Trophoblast cell (in vitro differentiated cells and primary cell): ENCODE data around the gene LRRTM4.
"Not testable (repeated sequence)": the region's sequence is repeated elsewhere in the genome, so short reads cannot be mapped to it uniquely, and the experiment has no call there.

Source experiments
- DNase-seq, 2 donors: peaks; one replicate each; pipeline ENCODE4 v3.0.0-alpha.2; 2016
- H2AFZ ChIP-seq: 2 replicates; pipeline ENCODE4 v1.6.1; 2013; ENCODE audit warnings: low read length, moderate library complexity, mild to moderate bottlenecking; ENCODE audit not compliant: insufficient read depth, poor library complexity
- H2AK5ac ChIP-seq: 2 replicates; pipeline ENCODE4 v1.6.1; 2013; ENCODE audit warnings: mild to moderate bottlenecking, low read length
- H2BK120ac ChIP-seq: 2 replicates; pipeline ENCODE4 v1.6.1; 2013; ENCODE audit warnings: low read length, mild to moderate bottlenecking, moderate library complexity; ENCODE audit not compliant: insufficient read depth, poor library complexity
- H2BK12ac ChIP-seq: 2 replicates; pipeline ENCODE4 v1.6.1; 2013; ENCODE audit warnings: mild to moderate bottlenecking, low read length, moderate library complexity
- H2BK5ac ChIP-seq: 2 replicates; pipeline ENCODE4 v1.6.1; 2013; ENCODE audit warnings: low read length, low read depth, moderate library complexity, mild to moderate bottlenecking; ENCODE audit not compliant: poor library complexity
- H3K14ac ChIP-seq: 2 replicates; pipeline ENCODE4 v1.6.1; 2013; ENCODE audit warnings: mild to moderate bottlenecking, low read length
- H3K18ac ChIP-seq: 2 replicates; pipeline ENCODE4 v1.6.1; 2013; ENCODE audit warnings: mild to moderate bottlenecking, low read length
- H3K23ac ChIP-seq: 2 replicates; pipeline ENCODE4 v1.6.1; 2013; ENCODE audit warnings: low read length
- H3K27ac ChIP-seq: 2 replicates; pipeline ENCODE4 v1.5.1; 2013; ENCODE audit warnings: low read depth, mild to moderate bottlenecking, inconsistent platforms, low read length, moderate library complexity
- H3K27me3 ChIP-seq: 2 replicates; pipeline ENCODE4 v1.6.1; 2013; ENCODE audit warnings: inconsistent platforms, mild to moderate bottlenecking, low read length, moderate library complexity; ENCODE audit not compliant: insufficient read depth
- H3K36me3 ChIP-seq, 2 experiments: 1 replicate in 1 of 2; 2 replicates in 1 of 2; pipeline ENCODE4 v1.6.1; 2013; ENCODE audit warnings: low read length in 2 of 2, mild to moderate bottlenecking in 2 of 2, moderate library complexity in 1 of 2; ENCODE audit not compliant: insufficient read depth in 2 of 2, control insufficient read depth in 1 of 2
- H3K4ac ChIP-seq: 2 replicates; pipeline ENCODE4 v1.6.1; 2013; ENCODE audit warnings: low read depth, mild to moderate bottlenecking, low read length, moderate library complexity
- H3K4me1 ChIP-seq, 2 experiments: 1 replicate in 1 of 2; 2 replicates in 1 of 2; pipeline ENCODE4 v1.6.1; 2013; ENCODE audit warnings: low read length in 2 of 2, mild to moderate bottlenecking in 2 of 2, moderate library complexity in 1 of 2; ENCODE audit not compliant: insufficient read depth in 2 of 2, control insufficient read depth in 1 of 2
- H3K4me2 ChIP-seq: 2 replicates; pipeline ENCODE4 v1.6.1; 2013; ENCODE audit warnings: inconsistent platforms, mild to moderate bottlenecking, low read length, moderate library complexity
- H3K4me3 ChIP-seq: 2 replicates; pipeline ENCODE4 v1.5.1; 2013; ENCODE audit warnings: mild to moderate bottlenecking, low read depth, low read length, inconsistent platforms
- H3K79me1 ChIP-seq: one replicate; pipeline ENCODE4 v1.6.1; 2013; ENCODE audit warnings: low read length
- H3K79me2 ChIP-seq: 2 replicates; pipeline ENCODE4 v1.6.1; 2013; ENCODE audit warnings: low read length, mild to moderate bottlenecking; ENCODE audit not compliant: control insufficient read depth, insufficient read depth, poor library complexity
- H3K9ac ChIP-seq: 2 replicates; pipeline ENCODE4 v1.6.1; 2013; ENCODE audit warnings: mild to moderate bottlenecking, low read length
- H3K9me3 ChIP-seq: 2 replicates; pipeline ENCODE4 v1.6.1; 2013; ENCODE audit warnings: low read depth, mild to moderate bottlenecking, control low read depth, inconsistent platforms, low read length; ENCODE audit not compliant: insufficient read depth
- H4K12ac ChIP-seq: 2 replicates; pipeline ENCODE4 v1.6.1; 2013; ENCODE audit warnings: low read depth, mild to moderate bottlenecking, low read length, moderate library complexity
- H4K8ac ChIP-seq: 2 replicates; pipeline ENCODE4 v1.6.1; 2013; ENCODE audit warnings: low read depth, mild to moderate bottlenecking, low read length, moderate library complexity
- H4K91ac ChIP-seq: one replicate; pipeline ENCODE4 v1.6.1; 2013; ENCODE audit warnings: low read depth, mild to moderate bottlenecking, low read length, moderate library complexity
- WGBS: extraction: QIAGEN DNeasy Blood & Tissue Kit; methylation state at CpG from one replicate; pipeline ENCODE4 v1.1.7; 2013; ENCODE audit warnings: missing lambda C conversion rate; ENCODE audit not compliant: insufficient read length, insufficient coverage; ENCODE audit errors: extremely low coverage; 5-methylcytosine and 5-hydroxymethylcytosine counted together

Gene LRRTM4

GRCh38 chr2:77164021-77164420, 358.2 kb downstream of the LRRTM4 start:
- H2AK5ac ChIP-seq, DNase-seq, H3K27me3 ChIP-seq: not testable (repeated sequence)

GRCh38 chr2:77161009-77161408, 361.2 kb downstream of the LRRTM4 start:
- H3K4me2 ChIP-seq = no peak overlapping the region
- H4K12ac ChIP-seq = no peak overlapping the region
- no peak overlapping the region for H4K8ac ChIP-seq
- H3K4me3 ChIP-seq = no peak overlapping the region
- no peak overlapping the region for H3K4ac ChIP-seq
- H3K79me1 ChIP-seq = no peaks in the 10 kb centered on the region
- H3K27ac ChIP-seq = no peak overlapping the region
- H2BK120ac ChIP-seq = no peak overlapping the region
- peak; percentile 18 to 27 for DNase-seq
- no peaks in the 10 kb centered on the region for H3K9me3 ChIP-seq
- WGBS = no CpG with 5 or more reads among the region's 5 CpGs
- H3K23ac ChIP-seq = no peak overlapping the region
- H3K27me3 ChIP-seq = no peaks in the 10 kb centered on the region
- no peaks in the 10 kb centered on the region for H3K36me3 ChIP-seq
- no peak overlapping the region for H2BK5ac ChIP-seq
- H3K4me1 ChIP-seq = no peaks in the 10 kb centered on the region
- H3K18ac ChIP-seq = no peak overlapping the region
- H3K14ac ChIP-seq = no peak overlapping the region
- no peak overlapping the region for H2AK5ac ChIP-seq
- no peak overlapping the region for H4K91ac ChIP-seq
- H3K79me2 ChIP-seq = no peaks in the 10 kb centered on the region
- H2BK12ac ChIP-seq = no peak overlapping the region
- H2AFZ ChIP-seq = no peak overlapping the region
- H3K9ac ChIP-seq = no peak overlapping the region

More at GRCh38 chr2:77164021-77164420, 358.2 kb downstream of the LRRTM4 start:
- not testable (repeated sequence) for H3K14ac ChIP-seq, H3K79me2 ChIP-seq, H3K18ac ChIP-seq, H3K4me3 ChIP-seq, H4K12ac ChIP-seq, H2BK12ac ChIP-seq, H3K23ac ChIP-seq, H3K9ac ChIP-seq, H3K27ac ChIP-seq, H3K79me1 ChIP-seq, H4K91ac ChIP-seq, H2BK5ac ChIP-seq, H3K4ac ChIP-seq, H3K4me1 ChIP-seq, H3K36me3 ChIP-seq, H2AFZ ChIP-seq, H4K8ac ChIP-seq, H3K9me3 ChIP-seq, H3K4me2 ChIP-seq, H2BK120ac ChIP-seq

GRCh38 chr2:77156599-77156998, 365.6 kb downstream of the LRRTM4 start:
- no peak for DNase-seq
- Histone ChIP-seq H3K27me3 (no peaks in the 10 kb centered on the region), H3K36me3 (no peaks in the 10 kb centered on the region), H3K4ac (no peak overlapping the region), H2AK5ac (no peak overlapping the region), H2AFZ (no peak overlapping the region), H3K79me1 (no peaks in the 10 kb centered on the region), H3K18ac (no peak overlapping the region), H3K4me1 (no peaks in the 10 kb centered on the region), H3K23ac (no peak overlapping the region), H2BK120ac (no peak overlapping the region), H3K4me2 (no peak overlapping the region), H3K9ac (no peak overlapping the region), H3K79me2 (no peaks in the 10 kb centered on the region), H2BK5ac (no peak overlapping the region), H3K9me3 (no peaks in the 10 kb centered on the region), H4K12ac (no peak overlapping the region), H4K91ac (no peak overlapping the region), H3K14ac (no peak overlapping the region), H3K4me3 (no peak overlapping the region), H4K8ac (no peak overlapping the region), H3K27ac (no peak overlapping the region), H2BK12ac (no peak overlapping the region)
- no CpG with 5 or more reads among the region's 3 CpGs for WGBS

- Histone ChIP-seq H3K9me3 (no peaks in the 10 kb centered on the region), H4K8ac (no peak overlapping the region), H3K18ac (no peak overlapping the region), H3K9ac (no peak overlapping the region), H3K79me2 (no peaks in the 10 kb centered on the region), H3K4me3 (no peak overlapping the region), H4K91ac (no peak overlapping the region), H3K27me3 (no peaks in the 10 kb centered on the region), H3K14ac (no peak overlapping the region), H3K27ac (no peak overlapping the region), H3K4ac (no peak overlapping the region), H2BK5ac (no peak overlapping the region), H2BK12ac (no peak overlapping the region), H3K4me2 (no peak overlapping the region), H3K79me1 (no peaks in the 10 kb centered on the region), H3K4me1 (no peaks in the 10 kb centered on the region), H3K36me3 (no peaks in the 10 kb centered on the region), H2AFZ (no peak overlapping the region), H2BK120ac (no peak overlapping the region), H3K23ac (no peak overlapping the region), H4K12ac (no peak overlapping the region), H2AK5ac (no peak overlapping the region)
- no CpG with 5 or more reads among the region's 1 CpG for WGBS
- no peak for DNase-seq
Observed at GRCh38 chr2:77155511-77155910, 366.7 kb downstream of the LRRTM4 start.
